RCC 7860 (cell line): ENCODE measurements around the gene NOX5.
"Not testable (repeated sequence)": the region's sequence is repeated elsewhere in the genome, so short reads cannot be mapped to it uniquely, and the experiment has no call there.

ENCODE experiments used
- DNase-seq: peaks from one replicate; pipeline ENCODE4 v3.0.0-alpha.2; 2015; ENCODE audit warnings: low spot score
- FAIRE-seq: peaks from 2 replicates; lab custom pipeline; 2012; peaks lifted over from hg19 to GRCh38; lab: Jason Lieb, UNC

NOX5 gene, protein sequence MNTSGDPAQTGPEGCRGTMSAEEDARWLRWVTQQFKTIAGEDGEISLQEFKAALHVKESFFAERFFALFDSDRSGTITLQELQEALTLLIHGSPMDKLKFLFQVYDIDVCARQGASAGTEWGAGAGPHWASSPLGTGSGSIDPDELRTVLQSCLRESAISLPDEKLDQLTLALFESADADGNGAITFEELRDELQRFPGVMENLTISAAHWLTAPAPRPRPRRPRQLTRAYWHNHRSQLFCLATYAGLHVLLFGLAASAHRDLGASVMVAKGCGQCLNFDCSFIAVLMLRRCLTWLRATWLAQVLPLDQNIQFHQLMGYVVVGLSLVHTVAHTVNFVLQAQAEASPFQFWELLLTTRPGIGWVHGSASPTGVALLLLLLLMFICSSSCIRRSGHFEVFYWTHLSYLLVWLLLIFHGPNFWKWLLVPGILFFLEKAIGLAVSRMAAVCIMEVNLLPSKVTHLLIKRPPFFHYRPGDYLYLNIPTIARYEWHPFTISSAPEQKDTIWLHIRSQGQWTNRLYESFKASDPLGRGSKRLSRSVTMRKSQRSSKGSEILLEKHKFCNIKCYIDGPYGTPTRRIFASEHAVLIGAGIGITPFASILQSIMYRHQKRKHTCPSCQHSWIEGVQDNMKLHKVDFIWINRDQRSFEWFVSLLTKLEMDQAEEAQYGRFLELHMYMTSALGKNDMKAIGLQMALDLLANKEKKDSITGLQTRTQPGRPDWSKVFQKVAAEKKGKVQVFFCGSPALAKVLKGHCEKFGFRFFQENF

DNA sequence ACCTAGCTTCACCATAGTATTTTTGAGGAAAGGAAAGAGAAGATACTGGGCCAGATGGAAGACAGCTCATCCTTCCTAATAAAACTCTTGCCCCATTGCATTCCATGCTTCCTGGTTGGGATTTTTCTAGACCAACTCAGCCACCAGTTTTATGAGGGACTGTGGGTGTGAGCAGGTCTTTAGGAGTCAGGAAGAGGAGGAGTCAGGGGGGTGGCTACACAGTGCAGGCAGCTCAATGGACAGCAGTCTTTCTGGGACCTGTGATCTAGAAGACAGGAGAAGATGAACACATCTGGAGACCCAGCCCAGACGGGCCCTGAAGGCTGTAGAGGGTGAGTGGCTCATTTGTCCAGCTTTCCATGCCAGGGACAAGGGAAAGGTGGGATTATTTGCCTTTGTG, at the start of gene NOX5:
NOX5 (plus strand) TSS at position 242 of the 400 bp plus-strand sequence; CDS start at position 283, 41 bp downstream.
- no peak for DNase-seq
- FAIRE-seq: no peak

DNA sequence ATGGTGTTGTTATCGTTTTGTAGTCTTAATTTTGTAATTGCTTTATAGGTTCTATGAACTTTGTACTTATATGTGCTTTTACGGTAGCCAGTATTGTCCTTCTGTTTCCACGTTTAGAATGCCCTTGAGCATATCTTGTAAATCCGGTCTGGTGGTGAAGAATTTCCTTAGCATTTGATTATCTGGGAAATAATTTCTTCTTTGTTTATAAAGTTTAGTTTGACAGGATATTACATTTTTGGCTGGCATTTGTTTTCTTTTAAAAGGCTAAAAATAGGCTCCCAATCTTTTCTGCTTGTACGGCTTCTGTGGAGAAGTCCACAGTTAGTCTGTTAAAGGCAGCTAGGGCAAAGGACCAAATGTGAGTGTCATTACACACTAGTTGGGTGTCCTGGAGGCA, 47.5 kb upstream of the NOX5 start:
- no peak for DNase-seq
- no peak for FAIRE-seq

DNA sequence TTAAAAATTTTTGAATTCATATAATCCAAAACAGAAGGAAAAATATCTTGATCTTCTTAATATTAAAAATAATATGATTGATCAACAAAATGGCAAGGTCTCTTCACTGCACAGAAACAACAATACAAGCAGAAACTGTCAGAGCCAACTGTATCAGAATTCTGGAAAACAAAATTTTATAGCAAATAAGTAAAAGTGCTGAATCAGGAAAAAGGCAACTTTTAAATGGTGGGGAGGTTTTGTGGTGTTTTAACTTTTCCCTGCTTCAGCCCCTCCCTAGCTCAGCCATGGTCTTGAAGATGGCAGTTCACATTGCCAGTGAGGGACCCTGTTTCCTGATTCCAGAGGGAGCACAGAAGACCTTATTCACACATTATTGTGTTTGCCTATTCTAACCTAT, 46.5 kb upstream of the NOX5 start:
- FAIRE-seq (no peak), DNase-seq (no peak)

DNA sequence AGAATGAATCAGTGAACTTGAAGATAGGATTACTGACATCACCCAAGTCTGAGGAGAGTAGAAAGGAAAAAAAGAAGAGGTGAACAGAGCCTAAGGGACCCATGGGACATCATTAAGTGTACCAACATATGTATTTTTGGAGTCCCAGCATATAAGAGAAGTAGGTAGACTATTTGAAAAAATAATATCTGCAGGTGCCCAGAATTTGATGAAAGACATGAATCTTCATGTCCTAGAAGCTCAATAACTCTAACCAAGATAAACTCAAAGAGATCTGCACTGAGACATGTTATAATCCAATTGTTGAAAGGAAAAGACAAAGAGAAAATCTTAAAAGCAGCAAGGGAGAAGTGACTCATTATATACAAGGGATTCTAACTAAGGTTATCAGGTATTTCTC, 45.2 kb upstream of the NOX5 start:
- DNase-seq (no peak), FAIRE-seq (no peak)

DNA sequence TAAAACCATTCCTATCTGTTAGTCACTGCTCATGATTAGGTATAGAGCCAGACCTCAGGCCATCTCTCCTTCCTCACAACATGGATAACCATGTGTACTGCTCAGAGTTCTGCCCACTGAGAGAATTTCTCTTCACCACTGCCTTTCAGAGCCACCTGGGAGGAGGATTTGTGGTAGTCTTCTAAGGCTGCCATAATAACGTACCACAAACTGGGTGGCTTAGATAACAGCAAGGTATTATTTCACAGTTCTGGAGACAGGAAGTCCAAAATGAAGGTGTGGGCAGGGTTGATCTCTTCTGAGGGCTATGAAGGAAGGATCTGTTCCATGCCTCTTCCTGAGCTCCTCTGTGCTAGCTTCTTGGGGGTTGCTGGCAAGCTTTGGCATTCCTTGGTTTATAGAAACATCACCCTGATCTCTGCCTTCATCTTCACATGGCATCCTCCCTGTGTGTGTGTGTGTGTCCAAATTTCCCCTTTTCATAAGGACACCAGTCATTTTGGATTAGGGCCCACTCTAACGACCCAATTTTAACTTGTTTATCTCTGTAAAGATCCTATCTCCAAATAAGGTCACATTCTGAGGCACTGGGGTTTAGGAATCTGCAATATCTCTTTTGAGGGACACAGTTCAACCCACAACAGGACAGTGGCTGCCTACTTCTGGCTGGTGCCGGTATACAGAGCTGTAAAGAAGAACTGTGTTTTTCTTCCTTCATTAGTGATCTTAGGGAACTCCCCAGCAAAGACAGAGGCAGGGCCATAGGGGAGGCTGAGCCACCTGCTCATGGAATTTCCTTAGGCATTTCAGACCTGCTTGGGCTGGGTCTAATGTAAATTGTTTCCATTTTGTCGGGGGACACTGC, 42.1 kb upstream of the NOX5 start:
- FAIRE-seq: no peak
- DNase-seq: no peak

DNA sequence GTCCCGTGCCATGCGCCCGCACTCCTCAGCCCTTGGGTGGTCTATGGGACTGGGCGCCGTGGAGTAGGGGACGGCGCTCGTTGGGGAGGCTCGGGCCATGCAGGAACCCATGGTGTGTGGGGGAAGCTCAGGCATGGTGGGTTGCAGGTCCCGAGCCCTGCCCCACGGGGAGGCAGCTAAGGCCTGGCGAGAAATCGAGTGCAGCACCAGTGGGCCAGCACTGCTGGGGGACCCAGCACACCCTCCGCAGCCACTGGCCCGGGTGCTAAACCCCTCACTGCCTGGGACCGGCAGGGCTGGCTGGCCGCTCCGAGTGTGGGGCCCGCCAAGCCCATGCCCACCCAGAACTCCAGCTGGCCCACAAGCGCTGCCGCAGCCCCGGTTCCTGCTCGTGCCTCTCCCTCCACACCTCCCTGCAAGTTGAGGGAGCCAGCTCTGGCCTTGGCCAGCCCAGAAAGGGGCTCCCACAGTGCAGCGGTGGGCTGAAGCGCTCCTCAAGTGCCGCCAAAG, 38.8 kb upstream of the NOX5 start:
- not testable (repeated sequence) for DNase-seq, FAIRE-seq

DNA sequence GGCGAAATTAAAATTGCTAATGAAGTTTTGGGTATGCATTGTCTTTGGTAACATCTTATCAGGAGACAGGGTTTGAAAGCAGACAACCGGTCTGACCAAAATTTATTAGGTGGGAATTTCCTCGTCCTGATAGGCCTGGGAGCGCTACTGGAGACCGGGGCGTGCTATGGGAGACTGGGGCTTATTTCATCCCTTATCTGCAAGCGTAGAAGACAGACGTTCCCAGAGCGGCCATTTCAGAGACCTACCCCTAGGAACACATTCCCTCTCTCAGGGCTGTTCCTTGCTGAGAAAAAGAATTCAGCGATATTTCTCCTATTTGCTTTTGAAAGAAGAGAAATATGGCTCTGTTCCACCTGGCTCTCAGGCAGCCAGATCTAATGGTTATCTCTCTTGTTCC, 37.1 kb upstream of the NOX5 start:
- not testable (repeated sequence) for DNase-seq, FAIRE-seq

DNA sequence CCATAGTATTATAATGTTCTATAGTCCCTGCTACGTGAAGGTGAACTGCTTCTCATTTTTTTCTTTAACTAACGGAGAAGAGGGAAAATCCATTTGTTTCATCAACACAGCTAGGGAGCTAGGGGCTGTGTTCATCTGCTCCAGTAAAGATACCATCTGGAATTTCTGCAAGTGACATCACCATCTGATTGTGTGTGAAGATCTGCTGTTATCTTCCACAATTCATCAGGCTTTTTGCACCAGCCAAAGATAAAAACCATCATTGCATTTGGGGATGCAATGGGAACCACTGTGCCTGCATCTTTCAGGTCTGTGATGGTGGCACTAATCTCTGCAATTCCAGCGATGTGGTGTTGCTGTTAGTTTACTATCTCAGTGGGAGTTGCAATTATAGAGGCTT, 35.5 kb upstream of the NOX5 start:
- DNase-seq (no peak), FAIRE-seq (no peak)

DNA sequence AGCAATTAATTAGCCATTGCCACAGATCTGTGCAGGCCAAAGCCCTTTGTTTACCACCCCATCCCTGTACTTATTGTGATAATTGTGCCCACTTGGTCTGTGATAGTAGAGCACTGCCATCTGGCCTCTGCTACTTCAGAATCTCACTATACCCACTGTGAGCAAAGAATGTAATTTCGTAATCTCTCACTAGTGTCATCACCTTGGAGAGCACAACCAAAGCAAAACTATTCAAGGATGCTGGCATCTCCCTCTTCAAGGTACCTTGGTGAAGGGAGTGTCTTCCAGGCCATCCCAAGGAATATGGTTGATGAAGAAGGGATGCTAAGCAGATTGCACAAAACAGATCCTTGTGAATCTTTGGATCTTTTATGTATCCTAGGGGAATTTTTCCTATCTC, 34.7 kb upstream of the NOX5 start:
- no peak for FAIRE-seq
- no peak for DNase-seq

DNA sequence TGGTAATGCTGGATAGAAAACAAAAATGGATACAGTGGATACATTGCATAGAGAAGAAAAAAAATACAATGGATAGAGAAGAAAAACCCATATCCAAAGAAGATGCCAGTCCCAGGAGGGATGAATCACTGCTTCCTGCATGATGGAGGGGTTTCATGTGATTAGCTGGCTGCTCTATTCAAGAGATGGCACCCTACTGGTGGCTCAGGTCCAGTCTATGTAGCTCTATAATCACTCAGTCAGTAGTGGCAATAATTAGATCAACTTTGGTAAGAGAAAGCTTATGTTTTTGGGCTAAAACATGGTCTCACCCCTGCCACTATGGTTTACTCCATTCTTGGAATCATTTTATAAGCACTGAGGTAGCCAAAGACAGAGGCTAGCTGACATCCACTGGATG, 33.7 kb upstream of the NOX5 start:
- no peak for DNase-seq
- no peak for FAIRE-seq

DNA sequence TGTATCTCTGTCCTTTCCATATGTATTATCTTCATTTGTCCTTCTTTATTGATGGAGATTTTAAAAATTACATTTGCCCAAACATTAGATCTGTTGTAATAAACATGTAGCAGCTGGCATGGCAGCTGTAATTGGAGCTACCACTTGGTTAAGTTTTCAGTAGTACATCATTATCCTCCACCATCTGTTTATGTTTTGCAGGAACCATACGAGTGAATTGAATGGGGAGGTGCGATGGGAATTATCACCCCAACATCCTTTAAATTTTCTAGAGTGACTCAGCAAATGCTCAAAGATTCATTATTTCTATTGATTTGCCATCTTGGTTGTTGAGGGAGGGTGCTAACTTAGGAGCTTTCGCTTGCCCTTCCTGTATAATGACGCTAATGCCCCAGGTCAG, 32.6 kb upstream of the NOX5 start:
- FAIRE-seq (no peak), DNase-seq (no peak)

DNA sequence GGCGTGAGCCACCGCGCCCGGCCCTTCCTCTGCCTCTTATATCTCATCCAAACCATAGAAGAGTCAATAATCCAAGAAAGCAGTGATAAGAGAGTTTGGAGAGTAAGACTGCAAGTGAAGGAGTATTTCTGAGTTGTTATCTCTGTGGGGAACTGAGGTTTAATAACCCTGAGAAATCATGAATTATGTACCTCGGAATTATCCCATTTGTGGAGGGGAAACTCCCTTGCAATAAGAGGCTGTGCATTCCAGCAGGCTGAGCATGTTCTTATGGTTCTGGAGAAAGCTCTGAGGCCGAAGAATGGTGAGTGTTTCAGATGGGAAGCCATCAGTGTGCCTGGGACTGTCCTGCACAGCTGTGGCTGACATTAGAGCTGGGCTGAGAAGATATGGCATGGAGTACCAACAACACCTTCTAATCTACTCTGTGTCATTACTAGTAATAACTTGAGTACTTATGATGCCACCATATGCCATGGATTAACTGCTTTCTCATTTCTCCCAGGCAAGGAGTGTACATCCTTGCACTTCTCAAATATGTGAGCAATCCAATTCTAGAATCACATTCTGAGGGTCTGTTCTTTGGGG, 31.4 kb upstream of the NOX5 start:
- FAIRE-seq (no peak), DNase-seq (no peak)

DNA sequence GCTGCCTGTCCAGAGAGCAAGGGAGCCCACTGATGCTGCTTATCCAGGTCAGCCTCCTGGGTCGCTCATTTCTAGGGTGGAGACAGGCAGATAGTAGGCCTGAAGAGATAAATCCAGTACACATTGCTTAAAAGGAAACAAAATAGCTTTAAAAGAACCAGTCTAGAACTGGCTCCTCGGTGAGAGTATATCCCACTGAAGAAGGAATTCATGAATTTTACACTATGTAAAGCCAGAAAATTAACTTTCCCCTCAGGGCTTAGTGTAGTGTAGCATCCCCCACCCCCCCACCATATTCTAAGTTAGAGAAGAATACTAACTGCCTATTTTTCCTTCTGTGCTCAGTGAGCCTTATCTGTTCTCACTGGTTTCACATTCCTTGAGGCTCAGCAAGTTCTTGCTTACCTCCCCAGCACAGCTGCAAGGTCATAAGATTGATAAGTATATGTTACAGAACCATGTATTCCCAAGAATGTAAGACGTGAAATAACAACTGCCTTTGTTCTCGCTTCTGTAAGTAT, 30.5 kb upstream of the NOX5 start:
- FAIRE-seq (no peak), DNase-seq (no peak)

DNA sequence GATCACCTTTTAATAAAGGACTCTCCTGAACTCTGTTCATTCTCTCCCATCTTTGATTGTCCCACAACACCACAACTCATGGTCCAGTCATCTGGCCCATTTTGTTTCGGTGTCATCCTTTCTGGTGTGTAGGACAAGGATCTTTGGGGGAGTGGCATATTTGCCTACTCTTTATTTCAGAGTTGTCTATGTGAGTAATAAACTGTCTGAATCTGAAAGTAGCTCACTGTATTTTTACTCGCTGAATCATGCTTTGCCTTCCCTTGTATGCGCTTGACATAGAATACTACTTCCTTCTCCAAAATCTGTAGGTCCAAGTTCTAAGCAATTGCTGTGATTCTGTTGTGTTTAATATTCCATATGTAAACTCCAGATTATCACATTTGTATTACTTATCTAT, 29.9 kb upstream of the NOX5 start:
- FAIRE-seq (no peak), DNase-seq (no peak)

DNA sequence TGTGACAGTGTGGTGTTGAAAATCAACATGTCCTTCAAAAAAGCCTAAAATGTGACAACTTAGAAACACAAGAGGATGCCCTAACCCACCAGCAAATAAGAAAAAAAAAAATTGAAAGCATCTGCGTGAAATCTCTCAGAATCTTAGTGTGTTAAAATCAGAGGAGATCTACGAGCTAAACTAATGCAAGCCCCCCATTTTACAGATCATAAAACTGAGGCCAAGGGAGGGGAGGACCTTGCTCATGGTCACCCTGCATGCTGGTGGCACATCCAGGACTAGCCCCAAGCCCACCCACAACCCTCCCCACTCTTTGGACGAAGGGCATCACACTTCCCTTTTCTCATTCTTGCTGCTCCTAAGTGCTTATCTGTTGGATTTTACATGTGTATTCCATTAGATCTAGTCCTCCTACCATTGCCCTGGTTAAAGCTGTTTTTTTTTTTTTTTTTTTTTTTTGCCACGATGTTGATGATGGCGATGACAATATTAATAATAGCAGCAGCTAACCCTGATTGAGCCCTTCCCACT, 29.1 kb upstream of the NOX5 start:
- DNase-seq (no peak), FAIRE-seq (no peak)

DNA sequence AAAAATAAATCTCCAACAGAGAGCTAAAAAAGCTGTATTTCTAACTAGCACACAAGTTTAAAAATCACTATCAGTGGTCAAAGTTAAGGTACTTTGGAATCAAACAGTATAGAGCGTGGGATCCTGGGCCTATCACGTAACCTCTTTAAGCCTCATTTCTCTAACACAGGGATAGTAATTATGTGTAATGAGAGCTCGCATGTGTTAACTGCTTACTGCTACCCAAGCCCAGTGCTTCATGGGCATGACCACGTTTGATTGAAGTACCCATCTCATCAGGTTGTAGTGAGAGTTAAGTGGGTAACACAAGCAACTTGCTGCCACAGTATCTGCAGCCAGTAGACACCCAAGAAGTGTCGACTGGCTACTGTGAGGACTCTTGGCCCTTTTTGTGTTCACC, 28.2 kb upstream of the NOX5 start:
- DNase-seq (no peak), FAIRE-seq (no peak)

DNA sequence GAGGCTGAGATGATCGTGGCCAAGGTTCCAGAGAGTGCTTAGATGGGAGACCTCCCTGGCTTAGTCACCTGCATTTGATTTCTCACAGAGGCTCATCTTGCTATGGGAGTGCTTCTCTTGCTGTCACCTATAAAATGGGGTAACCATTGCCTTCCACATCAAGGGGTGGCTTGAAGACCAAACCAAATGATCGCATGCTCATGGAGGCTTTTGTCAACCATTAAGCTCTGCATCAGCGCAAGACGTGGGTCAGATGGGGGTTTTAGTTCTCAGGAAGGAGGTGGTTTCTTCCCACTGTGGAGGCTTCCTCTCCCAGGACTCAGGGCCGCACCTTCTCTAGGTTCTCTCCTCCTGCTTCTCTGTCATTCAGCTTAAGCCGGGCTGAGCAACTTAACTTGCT, 27.4 kb upstream of the NOX5 start:
- DNase-seq (no peak), FAIRE-seq (no peak)

DNA sequence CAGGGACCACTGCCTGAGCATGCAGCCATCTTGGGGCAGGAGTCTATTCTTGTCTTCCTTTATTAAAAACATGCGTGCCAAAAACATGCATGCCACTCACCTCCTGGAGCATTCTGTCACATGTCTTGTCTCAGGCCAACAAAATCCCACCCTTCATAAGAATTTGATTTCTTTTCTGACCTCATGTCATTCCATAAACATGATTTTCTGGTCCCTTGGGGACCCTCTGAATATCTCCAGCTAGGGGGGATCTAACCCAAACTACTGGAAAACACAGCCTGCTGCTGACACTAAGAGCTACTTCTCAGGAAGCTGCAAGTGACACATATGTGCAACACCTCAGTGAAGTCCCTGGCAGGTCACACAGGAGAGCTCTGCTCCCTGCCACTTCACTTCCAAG, 26.8 kb upstream of the NOX5 start:
- no peak for FAIRE-seq
- no peak for DNase-seq

DNA sequence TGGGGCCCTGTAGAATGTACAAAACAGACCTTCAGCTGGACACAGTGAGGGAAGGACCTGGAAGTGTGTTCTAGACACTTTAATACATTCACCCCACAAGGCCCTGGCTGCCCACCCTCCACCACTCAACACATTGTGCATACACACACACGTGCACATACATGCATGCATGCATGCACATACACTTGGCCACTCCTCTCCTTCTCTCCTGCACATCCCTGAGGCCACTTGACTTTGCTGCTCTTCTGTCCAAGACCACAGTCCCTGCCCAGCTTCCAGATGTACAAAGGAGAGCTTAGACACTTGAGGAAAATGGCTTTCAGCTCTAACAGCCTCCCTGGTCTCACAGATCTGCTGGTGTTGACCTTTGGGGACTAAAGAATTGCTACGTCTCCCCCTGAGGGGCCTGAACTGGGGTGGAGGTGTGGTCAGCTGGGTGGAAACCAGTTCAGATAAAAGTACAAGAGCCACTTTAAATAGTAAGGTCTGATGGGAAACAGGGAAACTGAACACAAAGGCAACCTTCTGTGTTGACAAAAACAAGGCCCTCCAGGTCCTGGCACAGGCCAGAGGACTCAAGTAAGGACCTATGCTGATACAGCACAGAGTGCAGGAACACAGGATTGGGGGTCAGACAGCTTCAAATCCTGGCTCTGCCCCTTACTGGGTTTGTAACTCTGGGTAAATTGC, 24.8 kb upstream of the NOX5 start:
- FAIRE-seq (no peak), DNase-seq (no peak)
